HepG2 (cell line): Measurements from ENCODE around the gene ALOXE3. TPM values are rescaled to one million over a fixed set of nuclear protein-coding genes. Genes with fewer than 3 reads are reported as not detected.

ENCODE experiments used
- AGO1 ChIP-seq: fragments of 200-400 bp; formaldehyde crosslinking; IDR thresholded peaks from 2 replicates; pipeline ENCODE4 v1.6.1; 2017; ENCODE audit warnings: mild to moderate bottlenecking, low read depth, low read length, moderate library complexity; ENCODE audit not compliant: poor library complexity, severe bottlenecking
- AKNA ChIP-seq: sonication (generic); formaldehyde crosslinking; IDR thresholded peaks from 2 replicates; pipeline ENCODE4 v1.4.0; 2020; ENCODE audit warnings: missing genetic modification reagents, borderline replicate concordance
- ARHGAP35 ChIP-seq: sonication (generic); formaldehyde crosslinking; IDR thresholded peaks from 2 replicates; pipeline ENCODE4 v1.9.0; 2022; ENCODE audit warnings: mild to moderate bottlenecking, inconsistent platforms, moderate library complexity, missing genetic modification reagents, borderline replicate concordance
- CEBPB ChIP-seq: IDR thresholded peaks from 2 replicates; pipeline ENCODE4 v1.6.1; 2011; ENCODE audit warnings: low read depth, low read length, improper control_type of control experiment, borderline replicate concordance
- LBX2 ChIP-seq: sonication (generic); formaldehyde crosslinking; IDR thresholded peaks from 2 replicates; pipeline ENCODE4 v1.5.0; 2020; ENCODE audit warnings: missing genetic modification reagents, mild to moderate bottlenecking, borderline replicate concordance
- MED13 ChIP-seq: sonication (generic); formaldehyde crosslinking; IDR thresholded peaks from 2 replicates; pipeline ENCODE4 v1.5.0; 2020; ENCODE audit warnings: missing genetic modification reagents
- MTA1 ChIP-seq: sonication (generic); formaldehyde crosslinking; IDR thresholded peaks from 2 replicates; pipeline ENCODE4 v1.4.0; 2020; ENCODE audit warnings: missing genetic modification reagents, mild to moderate bottlenecking, borderline replicate concordance
- MXD3 ChIP-seq: IDR thresholded peaks from 2 replicates; pipeline ENCODE4 v1.6.1; 2016; ENCODE audit warnings: mild to moderate bottlenecking, missing biosample characterization, missing genetic modification reagents
- NCOA1 ChIP-seq: sonication (generic); formaldehyde crosslinking; IDR thresholded peaks from 2 replicates; pipeline ENCODE4 v1.9.0; 2021; ENCODE audit warnings: missing genetic modification reagents
- SMYD3 ChIP-seq: sonication (generic); formaldehyde crosslinking; IDR thresholded peaks from 2 replicates; pipeline ENCODE4 v1.8.1; 2023; ENCODE audit warnings: mild to moderate bottlenecking, missing genetic modification reagents
- ZFP36L1 ChIP-seq: sonication (generic); formaldehyde crosslinking; IDR thresholded peaks from 2 replicates; pipeline ENCODE4 v1.8.0; 2022; ENCODE audit warnings: mild to moderate bottlenecking, missing genetic modification reagents, moderate library complexity
- ZMYM2 ChIP-seq: sonication (generic); formaldehyde crosslinking; IDR thresholded peaks from 2 replicates; pipeline ENCODE4 v1.8.0; 2022; ENCODE audit warnings: mild to moderate bottlenecking, missing genetic modification reagents
- ZNF124 ChIP-seq: sonication (generic); formaldehyde crosslinking; IDR thresholded peaks from 2 replicates; pipeline ENCODE4 v1.4.0; 2020; ENCODE audit warnings: missing genetic modification reagents
- ZNF451 ChIP-seq: sonication (generic); formaldehyde crosslinking; IDR thresholded peaks from 2 replicates; pipeline ENCODE4 v1.5.0; 2020; ENCODE audit warnings: mild to moderate bottlenecking, missing genetic modification reagents
- polyA plus RNA-seq, 8 experiments: library from polyadenylated mRNA; depleted of rRNA in 3 of 8; stranded (reverse) in 7 of 8; unstranded in 1 of 8; fragments of >200 nt; fragmentation: Illumina TruSeq in 4 of 8; extraction: Trizol in 4 of 8; gene quantifications; 2 replicates each; pipeline versions ENCODE4 v1.2.1 to v1.2.3, GENCODE V29; 2011 to 2016; ENCODE audit warnings: low read depth in 4 of 8, missing spikeins in 1 of 8, mixed read lengths in 1 of 8; ENCODE audit not compliant: insufficient read depth in 1 of 8
- total RNA-seq, 5 experiments: library from RNA; depleted of rRNA; stranded (reverse); fragments of >200 nt; fragmentation: Illumina TruSeq; extraction: Trizol; gene quantifications; 2 replicates each; pipeline ENCODE4 v1.2.3, GENCODE V29; 2016; ENCODE audit warnings: low read depth in 1 of 5
- TF ChIP-seq, protein P1 (sequence below): IDR thresholded peaks from 2 replicates; pipeline ENCODE4 v1.6.1; 2012; ENCODE audit warnings: inconsistent platforms
- TF ChIP-seq, protein P2 (sequence below): sonication (generic); formaldehyde crosslinking; IDR thresholded peaks from 2 replicates; pipeline ENCODE4 v1.5.0; 2020; ENCODE audit warnings: mild to moderate bottlenecking, missing genetic modification reagents, moderate library complexity

ALOXE3 gene
- total and polyA plus RNA-seq, 2 of the 13 experiments (the other 11 are each of a cell fraction or from before 2014, with no cell fraction given): 0.07 TPM; not detected in 1

DNA sequence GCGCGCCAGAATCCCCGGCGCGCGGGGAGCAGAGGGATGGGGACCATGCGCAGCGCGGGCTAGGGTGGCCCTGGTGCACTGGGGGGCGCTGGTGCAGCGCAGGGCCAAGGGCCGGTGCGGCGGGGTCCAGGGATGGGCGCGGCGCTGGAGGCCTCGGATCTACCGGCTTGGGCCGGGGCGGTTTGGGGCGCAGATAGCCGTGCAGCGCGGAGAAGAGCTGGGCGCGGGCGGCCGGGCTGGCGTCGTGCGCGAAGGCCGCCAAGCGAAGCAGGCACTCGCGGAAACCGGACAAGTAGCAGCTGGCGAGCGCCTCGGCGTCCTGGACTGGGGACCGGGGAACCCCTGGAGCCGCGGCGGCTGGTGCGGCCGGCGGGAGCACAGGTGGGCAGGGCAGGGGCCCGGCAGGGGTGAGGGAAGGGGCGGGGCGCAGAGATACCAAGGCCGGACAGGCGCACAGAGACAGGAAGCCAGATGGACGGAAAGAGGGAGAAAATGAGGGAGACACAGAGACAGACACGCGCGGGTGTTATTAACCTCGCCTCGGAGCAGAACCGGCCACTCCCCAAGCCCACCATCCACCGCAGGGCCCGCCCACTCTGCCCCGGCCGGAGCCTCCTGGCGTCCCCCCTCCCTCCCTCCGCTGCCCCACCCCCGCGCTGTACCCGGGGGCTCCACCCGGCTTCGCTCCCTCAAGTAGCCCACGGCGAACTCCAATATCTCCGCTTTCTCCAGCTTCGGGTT, 3.5 kb upstream of the ALOXE3 start (continued):
- TF ChIP-seq ZNF124: 0 out of 2 replicates have a peak, but pooled peaks have one; percentile 27
- no peak for TF ChIP-seq AKNA (CRISPR knock-in tag)
- TF ChIP-seq LBX2 (CRISPR knock-in tag): no peak
- TF ChIP-seq ZNF451: peak; percentile 27; the same call in 1 of the 2 replicates
- TF ChIP-seq, protein P1, sequence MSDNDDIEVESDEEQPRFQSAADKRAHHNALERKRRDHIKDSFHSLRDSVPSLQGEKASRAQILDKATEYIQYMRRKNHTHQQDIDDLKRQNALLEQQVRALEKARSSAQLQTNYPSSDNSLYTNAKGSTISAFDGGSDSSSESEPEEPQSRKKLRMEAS: peak; percentile 41; the same call in 1 of the 2 replicates
- TF ChIP-seq, protein P2, sequence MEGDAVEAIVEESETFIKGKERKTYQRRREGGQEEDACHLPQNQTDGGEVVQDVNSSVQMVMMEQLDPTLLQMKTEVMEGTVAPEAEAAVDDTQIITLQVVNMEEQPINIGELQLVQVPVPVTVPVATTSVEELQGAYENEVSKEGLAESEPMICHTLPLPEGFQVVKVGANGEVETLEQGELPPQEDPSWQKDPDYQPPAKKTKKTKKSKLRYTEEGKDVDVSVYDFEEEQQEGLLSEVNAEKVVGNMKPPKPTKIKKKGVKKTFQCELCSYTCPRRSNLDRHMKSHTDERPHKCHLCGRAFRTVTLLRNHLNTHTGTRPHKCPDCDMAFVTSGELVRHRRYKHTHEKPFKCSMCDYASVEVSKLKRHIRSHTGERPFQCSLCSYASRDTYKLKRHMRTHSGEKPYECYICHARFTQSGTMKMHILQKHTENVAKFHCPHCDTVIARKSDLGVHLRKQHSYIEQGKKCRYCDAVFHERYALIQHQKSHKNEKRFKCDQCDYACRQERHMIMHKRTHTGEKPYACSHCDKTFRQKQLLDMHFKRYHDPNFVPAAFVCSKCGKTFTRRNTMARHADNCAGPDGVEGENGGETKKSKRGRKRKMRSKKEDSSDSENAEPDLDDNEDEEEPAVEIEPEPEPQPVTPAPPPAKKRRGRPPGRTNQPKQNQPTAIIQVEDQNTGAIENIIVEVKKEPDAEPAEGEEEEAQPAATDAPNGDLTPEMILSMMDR: peak; percentile 85
- TF ChIP-seq MED13 (CRISPR knock-in tag): no peak; the same call in 1 of the 2 replicates
- no peak for TF ChIP-seq NCOA1 (CRISPR knock-in tag)
- TF ChIP-seq CEBPB: no peak
- TF ChIP-seq SMYD3 (CRISPR knock-in tag): no peak
- peak; percentile 50 for TF ChIP-seq AGO1
- TF ChIP-seq MXD3 (CRISPR knock-in tag): 0 out of 2 replicates have a peak, but pooled peaks have one; percentile 49
- no peak for TF ChIP-seq ARHGAP35
- TF ChIP-seq MTA1 (CRISPR knock-in tag): peak; percentile 57; the same call in 1 of the 2 replicates
- TF ChIP-seq ZFP36L1 (CRISPR knock-in tag): no peak
- no peak for TF ChIP-seq ZMYM2 (CRISPR knock-in tag)
